Neural cell (in vitro differentiated cells): ENCODE results near the gene TRMT10B. TPM values are rescaled to one million over a fixed set of nuclear protein-coding genes. Genes with fewer than 3 reads are reported as not detected.

ENCODE experiments used
- H2AFZ ChIP-seq: fragments of 200-600, 300-800 bp; sonication (generic), shearing (Covaris generic); 2 replicates; pipeline ENCODE4 v1.6.0; 2014; ENCODE audit warnings: low read depth, mild to moderate bottlenecking, antibody characterized with exemption, low read length, moderate library complexity
- H3F3A ChIP-seq: fragments of 200-600 bp; shearing (Covaris generic); 2 replicates; pipeline ENCODE4 v1.6.1; 2016; ENCODE audit warnings: mild to moderate bottlenecking, moderate library complexity, mixed read lengths, antibody characterized with exemption, low read length; ENCODE audit not compliant: insufficient read depth, poor library complexity, severe bottlenecking
- H3K27ac ChIP-seq: fragments of 200-600, 300-800 bp; sonication (generic), shearing (Covaris generic); 2 replicates; pipeline ENCODE4 v1.5.1; 2014; ENCODE audit warnings: mild to moderate bottlenecking, low read length, moderate library complexity
- H3K27me3 ChIP-seq: fragments of 300-800, 200-600 bp; sonication (generic), shearing (Covaris generic); 2 replicates; pipeline ENCODE4 v1.6.0; 2014; ENCODE audit warnings: mild to moderate bottlenecking, low read depth, low read length, moderate library complexity; ENCODE audit not compliant: insufficient read depth
- H3K36me3 ChIP-seq: fragments of 300-800, 200-600 bp; sonication (generic), shearing (Covaris generic); 2 replicates; pipeline ENCODE4 v1.5.1; 2014; ENCODE audit warnings: mild to moderate bottlenecking, antibody characterized with exemption, low read length, moderate library complexity; ENCODE audit not compliant: insufficient read depth
- H3K4me2 ChIP-seq: fragments of 300-800, 200-600 bp; sonication (generic), shearing (Covaris generic); 2 replicates; pipeline ENCODE4 v1.6.0; 2014; ENCODE audit warnings: mild to moderate bottlenecking, low read length
- H3K4me3 ChIP-seq: fragments of 300-800, 200-600 bp; sonication (generic), shearing (Covaris generic); 2 replicates; pipeline ENCODE4 v1.5.1; 2014; ENCODE audit warnings: mild to moderate bottlenecking, low read length, moderate library complexity
- H3K79me2 ChIP-seq: fragments of 200-600 bp; shearing (Covaris generic); replicated peaks from 2 replicates; pipeline ENCODE4 v1.6.0; 2014; ENCODE audit warnings: mild to moderate bottlenecking, low read length, moderate library complexity; ENCODE audit not compliant: insufficient read depth
- H3K9ac ChIP-seq: fragments of 300-800, 200-600 bp; sonication (generic), shearing (Covaris generic); 2 replicates; pipeline ENCODE4 v1.6.1; 2016; ENCODE audit warnings: mild to moderate bottlenecking, low read length, mixed read lengths
- H3K9me2 ChIP-seq: fragments of 200-600 bp; shearing (Covaris generic); 2 replicates; pipeline ENCODE4 v1.6.1; 2016; ENCODE audit warnings: mild to moderate bottlenecking, low read length, mixed read lengths; ENCODE audit not compliant: insufficient read depth
- H3K9me3 ChIP-seq: fragments of 200-600, 300-800 bp; sonication (generic), shearing (Covaris generic); 2 replicates; pipeline ENCODE4 v1.6.1; 2016; ENCODE audit warnings: mild to moderate bottlenecking, mixed run types, low read length, moderate library complexity, mixed read lengths
- H4K20me1 ChIP-seq: fragments of 200-600 bp; shearing (Covaris generic); 2 replicates; pipeline ENCODE4 v1.6.1; 2016; ENCODE audit warnings: mild to moderate bottlenecking, mixed run types; ENCODE audit not compliant: insufficient read depth
- EP300 ChIP-seq: fragments of 450-650 bp; conservative IDR thresholded peaks from 2 replicates; pipeline ENCODE4 v1.6.1; 2014; ENCODE audit warnings: antibody characterized with exemption, mild to moderate bottlenecking, moderate library complexity; ENCODE audit not compliant: poor library complexity, severe bottlenecking
- EZH2 ChIP-seq: fragments of 200-600, 300-800 bp; shearing (Covaris generic), sonication (generic); IDR thresholded peaks from 2 replicates; pipeline ENCODE4 v1.6.1; 2014; ENCODE audit warnings: antibody characterized with exemption, low read length, borderline replicate concordance, mild to moderate bottlenecking; ENCODE audit not compliant: insufficient read depth, poor library complexity, severe bottlenecking
- MXI1 ChIP-seq: fragments of 450-650 bp; conservative IDR thresholded peaks from 2 replicates; pipeline ENCODE4 v1.6.1; 2014; ENCODE audit warnings: antibody characterized with exemption, mild to moderate bottlenecking; ENCODE audit not compliant: poor library complexity, severe bottlenecking
- POLR2AphosphoS5 ChIP-seq: IDR thresholded peaks from 2 replicates; pipeline ENCODE4 v1.6.1; 2012
- RAD21 ChIP-seq: fragments of 450-650 bp; conservative IDR thresholded peaks from 2 replicates; pipeline ENCODE4 v1.6.1; 2014; ENCODE audit warnings: antibody characterized with exemption, mild to moderate bottlenecking, moderate library complexity
- SMC3 ChIP-seq: fragments of 450-650 bp; conservative IDR thresholded peaks from 2 replicates; pipeline ENCODE4 v1.6.1; 2014; ENCODE audit warnings: antibody characterized with exemption, mild to moderate bottlenecking, moderate library complexity; ENCODE audit not compliant: poor library complexity
- TAF1 ChIP-seq: IDR thresholded peaks from 2 replicates; pipeline ENCODE4 v1.6.1; 2012; ENCODE audit warnings: low read depth
- polyA plus RNA-seq: library from polyadenylated mRNA; depleted of rRNA; stranded (reverse); fragments of >200 nt; gene quantifications from 2 replicates; pipeline ENCODE4 v1.2.3, GENCODE V29; 2014
- TF ChIP-seq, protein P1 (sequence below): fragments of 450-650 bp; IDR thresholded peaks from 2 replicates; pipeline ENCODE4 v1.5.1; 2014; ENCODE audit warnings: antibody characterized with exemption, mild to moderate bottlenecking, moderate library complexity; ENCODE audit not compliant: poor library complexity, severe bottlenecking
- TF ChIP-seq, protein P2 (sequence below): IDR thresholded peaks from 2 replicates; pipeline ENCODE4 v1.6.1; 2012; ENCODE audit warnings: borderline replicate concordance

The TRMT10B gene
- polyA plus RNA-seq, 1 donor from 2014 or later: 11.2 TPM

GRCh38 chr9:37775216-37775919, 21.8 kb downstream of the TRMT10B start:
- Histone ChIP-seq H2AFZ (no peak overlapping the region), H3K9ac (no peak overlapping the region), H3K4me3 (no peak overlapping the region), H3K79me2 (no peaks in the 10 kb centered on the region), H3K9me2 (no peaks in the 10 kb centered on the region), H3F3A (no peaks in the 10 kb centered on the region), H3K9me3 (no peaks in the 10 kb centered on the region), H3K27me3 (no peaks in the 10 kb centered on the region), H3K4me2 (no peak overlapping the region), H4K20me1 (no peaks in the 10 kb centered on the region), H3K36me3 (peaks cover 5% of the 10 kb centered on the region), H3K27ac (no peak overlapping the region)
- TF ChIP-seq, protein P1, sequence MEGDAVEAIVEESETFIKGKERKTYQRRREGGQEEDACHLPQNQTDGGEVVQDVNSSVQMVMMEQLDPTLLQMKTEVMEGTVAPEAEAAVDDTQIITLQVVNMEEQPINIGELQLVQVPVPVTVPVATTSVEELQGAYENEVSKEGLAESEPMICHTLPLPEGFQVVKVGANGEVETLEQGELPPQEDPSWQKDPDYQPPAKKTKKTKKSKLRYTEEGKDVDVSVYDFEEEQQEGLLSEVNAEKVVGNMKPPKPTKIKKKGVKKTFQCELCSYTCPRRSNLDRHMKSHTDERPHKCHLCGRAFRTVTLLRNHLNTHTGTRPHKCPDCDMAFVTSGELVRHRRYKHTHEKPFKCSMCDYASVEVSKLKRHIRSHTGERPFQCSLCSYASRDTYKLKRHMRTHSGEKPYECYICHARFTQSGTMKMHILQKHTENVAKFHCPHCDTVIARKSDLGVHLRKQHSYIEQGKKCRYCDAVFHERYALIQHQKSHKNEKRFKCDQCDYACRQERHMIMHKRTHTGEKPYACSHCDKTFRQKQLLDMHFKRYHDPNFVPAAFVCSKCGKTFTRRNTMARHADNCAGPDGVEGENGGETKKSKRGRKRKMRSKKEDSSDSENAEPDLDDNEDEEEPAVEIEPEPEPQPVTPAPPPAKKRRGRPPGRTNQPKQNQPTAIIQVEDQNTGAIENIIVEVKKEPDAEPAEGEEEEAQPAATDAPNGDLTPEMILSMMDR: no peak
- TF ChIP-seq EP300: no peak
- TF ChIP-seq, protein P2, sequence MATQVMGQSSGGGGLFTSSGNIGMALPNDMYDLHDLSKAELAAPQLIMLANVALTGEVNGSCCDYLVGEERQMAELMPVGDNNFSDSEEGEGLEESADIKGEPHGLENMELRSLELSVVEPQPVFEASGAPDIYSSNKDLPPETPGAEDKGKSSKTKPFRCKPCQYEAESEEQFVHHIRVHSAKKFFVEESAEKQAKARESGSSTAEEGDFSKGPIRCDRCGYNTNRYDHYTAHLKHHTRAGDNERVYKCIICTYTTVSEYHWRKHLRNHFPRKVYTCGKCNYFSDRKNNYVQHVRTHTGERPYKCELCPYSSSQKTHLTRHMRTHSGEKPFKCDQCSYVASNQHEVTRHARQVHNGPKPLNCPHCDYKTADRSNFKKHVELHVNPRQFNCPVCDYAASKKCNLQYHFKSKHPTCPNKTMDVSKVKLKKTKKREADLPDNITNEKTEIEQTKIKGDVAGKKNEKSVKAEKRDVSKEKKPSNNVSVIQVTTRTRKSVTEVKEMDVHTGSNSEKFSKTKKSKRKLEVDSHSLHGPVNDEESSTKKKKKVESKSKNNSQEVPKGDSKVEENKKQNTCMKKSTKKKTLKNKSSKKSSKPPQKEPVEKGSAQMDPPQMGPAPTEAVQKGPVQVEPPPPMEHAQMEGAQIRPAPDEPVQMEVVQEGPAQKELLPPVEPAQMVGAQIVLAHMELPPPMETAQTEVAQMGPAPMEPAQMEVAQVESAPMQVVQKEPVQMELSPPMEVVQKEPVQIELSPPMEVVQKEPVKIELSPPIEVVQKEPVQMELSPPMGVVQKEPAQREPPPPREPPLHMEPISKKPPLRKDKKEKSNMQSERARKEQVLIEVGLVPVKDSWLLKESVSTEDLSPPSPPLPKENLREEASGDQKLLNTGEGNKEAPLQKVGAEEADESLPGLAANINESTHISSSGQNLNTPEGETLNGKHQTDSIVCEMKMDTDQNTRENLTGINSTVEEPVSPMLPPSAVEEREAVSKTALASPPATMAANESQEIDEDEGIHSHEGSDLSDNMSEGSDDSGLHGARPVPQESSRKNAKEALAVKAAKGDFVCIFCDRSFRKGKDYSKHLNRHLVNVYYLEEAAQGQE: no peak
- no peak for TF ChIP-seq EZH2
- no peak for TF ChIP-seq TAF1
- no peak for TF ChIP-seq RAD21
- TF ChIP-seq MXI1: no peak
- TF ChIP-seq SMC3: no peak
- no peak for TF ChIP-seq POLR2AphosphoS5

- Histone ChIP-seq H3K79me2 (no peaks in the 10 kb centered on the region), H4K20me1 (no peaks in the 10 kb centered on the region), H3K27me3 (no peaks in the 10 kb centered on the region), H3K9ac (no peak overlapping the region), H3K9me3 (no peaks in the 10 kb centered on the region), H3K9me2 (no peaks in the 10 kb centered on the region), H3K4me3 (no peak overlapping the region), H3F3A (no peaks in the 10 kb centered on the region), H2AFZ (no peak overlapping the region), H3K27ac (no peak overlapping the region), H3K4me2 (no peak overlapping the region), H3K36me3 (peaks cover 5% of the 10 kb centered on the region)
- TF ChIP-seq, protein P2: no peak
- no peak for TF ChIP-seq EP300
- TF ChIP-seq TAF1: no peak
- no peak for TF ChIP-seq MXI1
Observed at GRCh38 chr9:37776328-37776727, 22.7 kb downstream of the TRMT10B start.
